H9 (cell line): ENCODE measurements around the gene UCP3. TPM values are rescaled to one million over a fixed set of nuclear protein-coding genes. Genes with fewer than 3 reads are reported as not detected.

Experiments used
- DNase-seq: peaks from one replicate; pipeline ENCODE4 v3.0.0-alpha.2; 2017
- H2AFZ ChIP-seq: one replicate; pipeline ENCODE4 v1.6.1; 2013; ENCODE audit warnings: mild to moderate bottlenecking, low read length, control low read depth, moderate library complexity
- H2AK5ac ChIP-seq: 2 replicates; pipeline ENCODE4 v1.6.1; 2013; ENCODE audit warnings: low read length, control low read depth, mixed read lengths; ENCODE audit not compliant: insufficient read length
- H2BK120ac ChIP-seq: one replicate; pipeline ENCODE4 v1.6.1; 2013; ENCODE audit warnings: low read depth, mild to moderate bottlenecking, low read length, control low read depth, inconsistent platforms; ENCODE audit not compliant: poor library complexity, severe bottlenecking
- H2BK12ac ChIP-seq: 2 replicates; pipeline ENCODE4 v1.6.1; 2013; ENCODE audit warnings: low read length, control low read depth, mixed read lengths, low read depth; ENCODE audit not compliant: insufficient read length
- H2BK15ac ChIP-seq: 2 replicates; pipeline ENCODE4 v1.6.1; 2013; ENCODE audit warnings: low read depth, low read length, control low read depth
- H2BK20ac ChIP-seq: one replicate; pipeline ENCODE4 v1.6.1; 2013; ENCODE audit warnings: low read depth, mild to moderate bottlenecking, low read length, control low read depth, inconsistent platforms; ENCODE audit not compliant: poor library complexity, severe bottlenecking
- H2BK5ac ChIP-seq: 2 replicates; pipeline ENCODE4 v1.6.1; 2013; ENCODE audit warnings: low read length, control low read depth, mixed read lengths; ENCODE audit not compliant: insufficient read length
- H3K14ac ChIP-seq: 2 replicates; pipeline ENCODE4 v1.6.1; 2013; ENCODE audit warnings: low read length, control low read depth; ENCODE audit not compliant: insufficient read depth
- H3K18ac ChIP-seq: 2 replicates; pipeline ENCODE4 v1.6.1; 2013; ENCODE audit warnings: low read depth, mild to moderate bottlenecking, mixed read lengths, low read length, control low read depth; ENCODE audit not compliant: insufficient read length
- H3K23ac ChIP-seq: 2 replicates; pipeline ENCODE4 v1.6.1; 2013; ENCODE audit warnings: low read length, control low read depth, mixed read lengths, low read depth; ENCODE audit not compliant: insufficient read length
- H3K23me2 ChIP-seq: 2 replicates; pipeline ENCODE4 v1.6.1; 2013; ENCODE audit warnings: low read depth, mild to moderate bottlenecking, mixed read lengths, low read length, control low read depth; ENCODE audit not compliant: insufficient read length, poor library complexity, severe bottlenecking
- H3K27ac ChIP-seq: 2 replicates; pipeline ENCODE4 v1.5.1; 2013; ENCODE audit warnings: low read length, control low read depth, mixed read lengths, low read depth; ENCODE audit not compliant: insufficient read length
- H3K27me3 ChIP-seq: 2 replicates; pipeline ENCODE4 v1.6.1; 2013; ENCODE audit warnings: low read length, control low read depth, inconsistent platforms; ENCODE audit not compliant: insufficient read depth
- H3K4ac ChIP-seq: 2 replicates; pipeline ENCODE4 v1.6.1; 2013; ENCODE audit warnings: low read depth, mild to moderate bottlenecking, control low read depth, inconsistent platforms, low read length, moderate library complexity
- H3K4me1 ChIP-seq: 2 replicates; pipeline ENCODE4 v1.6.1; 2013; ENCODE audit warnings: low read length, control low read depth, inconsistent platforms; ENCODE audit not compliant: insufficient read depth
- H3K4me2 ChIP-seq: 2 replicates; pipeline ENCODE4 v1.6.1; 2013; ENCODE audit warnings: low read length, control low read depth, mixed read lengths; ENCODE audit not compliant: insufficient read length, insufficient read depth
- H3K56ac ChIP-seq: 2 replicates; pipeline ENCODE4 v1.6.1; 2013; ENCODE audit warnings: low read depth, mild to moderate bottlenecking, mixed read lengths, low read length, control low read depth; ENCODE audit not compliant: insufficient read length
- H3K79me1 ChIP-seq: 2 replicates; pipeline ENCODE4 v1.6.1; 2013; ENCODE audit warnings: low read depth, mild to moderate bottlenecking, moderate library complexity, low read length, control low read depth, inconsistent platforms; ENCODE audit not compliant: insufficient read depth, poor library complexity, severe bottlenecking
- H3K79me2 ChIP-seq: 2 replicates; pipeline ENCODE4 v1.6.1; 2013; ENCODE audit warnings: low read length, control low read depth, inconsistent platforms; ENCODE audit not compliant: insufficient read depth
- H3K9ac ChIP-seq: 2 replicates; pipeline ENCODE4 v1.6.1; 2013; ENCODE audit warnings: low read length, control low read depth, mixed read lengths; ENCODE audit not compliant: insufficient read length; ENCODE audit errors: extremely low read depth
- H3K9me3 ChIP-seq: one replicate; pipeline ENCODE4 v1.6.1; 2013; ENCODE audit warnings: low read depth, low read length, inconsistent platforms; ENCODE audit not compliant: control insufficient read depth
- H3T11ph ChIP-seq: one replicate; pipeline ENCODE4 v1.6.1; 2013; ENCODE audit warnings: mild to moderate bottlenecking, low read length, control low read depth, inconsistent platforms
- H4K20me1 ChIP-seq: one replicate; pipeline ENCODE4 v1.6.1; 2013; ENCODE audit not compliant: control insufficient read depth, insufficient read length, insufficient read depth
- H4K5ac ChIP-seq: 2 replicates; pipeline ENCODE4 v1.6.1; 2013; ENCODE audit warnings: low read depth, mild to moderate bottlenecking, mixed read lengths, low read length, control low read depth; ENCODE audit not compliant: insufficient read length
- H4K8ac ChIP-seq: replicated peaks from 2 replicates; pipeline ENCODE4 v1.6.1; 2013; ENCODE audit warnings: low read length, control low read depth, mixed read lengths, low read depth; ENCODE audit not compliant: insufficient read length
- H4K91ac ChIP-seq: 2 replicates; pipeline ENCODE4 v1.6.1; 2013; ENCODE audit warnings: low read depth, mild to moderate bottlenecking, moderate library complexity, mixed read lengths, low read length, control low read depth; ENCODE audit not compliant: insufficient read length
- H3K27ac Mint-ChIP-seq, 3 experiments: 2 replicates in 2 of 3; 3 replicates in 1 of 3; pipeline ENCODE4 v1.8.0; 2020 to 2021; ENCODE audit warnings: mixed read lengths in 3 of 3, mild to moderate bottlenecking in 1 of 3, moderate library complexity in 1 of 3
- H3K27me3 Mint-ChIP-seq: 2 replicates; pipeline ENCODE4 v1.8.0; 2021; ENCODE audit warnings: low read depth, mild to moderate bottlenecking, moderate library complexity, mixed read lengths
- H3K36me3 Mint-ChIP-seq, 3 experiments: 2 replicates in 2 of 3; 3 replicates in 1 of 3; pipeline ENCODE4 v1.8.0; 2020 to 2021; ENCODE audit warnings: low read depth in 3 of 3, mixed read lengths in 3 of 3; ENCODE audit not compliant: insufficient read depth in 1 of 3
- H3K4me1 Mint-ChIP-seq, 2 experiments: 2 replicates each; pipeline ENCODE4 v1.8.0; 2020; ENCODE audit warnings: mixed read lengths in 2 of 2
- H3K4me3 Mint-ChIP-seq, 2 experiments: 2 replicates in 1 of 2; 3 replicates in 1 of 2; pipeline ENCODE4 v1.8.0; 2020 to 2021; ENCODE audit warnings: mild to moderate bottlenecking in 2 of 2, mixed read lengths in 2 of 2, moderate library complexity in 1 of 2
- H3K9me3 Mint-ChIP-seq, 2 experiments: 2 replicates in 1 of 2; 3 replicates in 1 of 2; pipeline ENCODE4 v1.8.0; 2020; ENCODE audit warnings: mild to moderate bottlenecking in 2 of 2, mixed read lengths in 2 of 2, moderate library complexity in 1 of 2
- CTCF ChIP-seq: fragments of 200-600 bp; sonication (generic); conservative IDR thresholded peaks from 3 replicates; pipeline ENCODE4 v1.8.0; 2021; ENCODE audit warnings: antibody characterized with exemption, mild to moderate bottlenecking
- WGBS: extraction: QIAGEN DNeasy Blood & Tissue Kit; methylation state at CpG from one replicate; pipeline ENCODE4 v1.1.7; 2013; ENCODE audit warnings: missing lambda C conversion rate, low lambda C conversion rate, mixed read lengths; ENCODE audit not compliant: insufficient read length; ENCODE audit errors: extremely low coverage; 5-methylcytosine and 5-hydroxymethylcytosine counted together
- total RNA-seq: library from RNA; stranded (reverse); gene quantifications from 2 replicates; pipeline ENCODE4 v1.2.1, GENCODE V29; 2021

Gene UCP3
- total RNA-seq, 1 experiment from 2014 or later = 0.85 TPM

GRCh38 chr11:74043450-74043849 is 34.6 kb upstream of the UCP3 start:
- no peak overlapping the region for H3K27ac ChIP-seq
- no peak overlapping the region for H3K27ac Mint-ChIP-seq
- no peaks in the 10 kb centered on the region for H3K9me3 ChIP-seq
- no peak overlapping the region for H2BK5ac ChIP-seq
- no peak overlapping the region for H3K4me3 Mint-ChIP-seq
- H4K20me1 ChIP-seq = no peaks in the 10 kb centered on the region
- peaks cover 6 to 12% of the 10 kb centered on the region in 2 experiments for H3K4me1 Mint-ChIP-seq
- H4K91ac ChIP-seq = no peak overlapping the region
- H3K9ac ChIP-seq = no peak overlapping the region
- H3K4me2 ChIP-seq = no peak overlapping the region
- H3K23me2 ChIP-seq = no peaks in the 10 kb centered on the region
- H2BK15ac ChIP-seq = no peak overlapping the region
- WGBS = no CpG with 5 or more reads among the region's 1 CpG
- peaks cover 0 to 23% (median 10%) of the 10 kb centered on the region in 3 experiments; a peak in 6 of 7 replicates for H3K36me3 Mint-ChIP-seq
- no peaks in the 10 kb centered on the region for H3K27me3 Mint-ChIP-seq
- H3K56ac ChIP-seq = no peak overlapping the region
- H3K79me2 ChIP-seq = no peaks in the 10 kb centered on the region
- H3K14ac ChIP-seq = no peak overlapping the region
- H2AFZ ChIP-seq = no peak overlapping the region
- no peak overlapping the region for H2BK12ac ChIP-seq
- H3K4ac ChIP-seq = no peak overlapping the region
- no peaks in the 10 kb centered on the region; the same call in 1 of the 2 replicates for H3K4me1 ChIP-seq
- H3T11ph ChIP-seq = no peak overlapping the region
- no peak overlapping the region for H2BK120ac ChIP-seq
- no peak overlapping the region for H4K5ac ChIP-seq
- no peak overlapping the region for H2BK20ac ChIP-seq
- no peaks in the 10 kb centered on the region for H3K9me3 Mint-ChIP-seq
- no peak overlapping the region for H2AK5ac ChIP-seq
- no peak for TF ChIP-seq CTCF
- H3K23ac ChIP-seq = no peak overlapping the region
- no peak overlapping the region for H4K8ac ChIP-seq
- no peak for DNase-seq
- H3K79me1 ChIP-seq = no peaks in the 10 kb centered on the region
- H3K27me3 ChIP-seq = no peaks in the 10 kb centered on the region; the same call in 1 of the 2 replicates
- no peak overlapping the region for H3K18ac ChIP-seq
